Astrocyte (in vitro differentiated cells and primary cell): ENCODE measurements around the gene KLHL26. TPM values are rescaled to one million over a fixed set of nuclear protein-coding genes. Genes with fewer than 3 reads are reported as not detected.

Source experiments
- DNase-seq: peaks from one replicate; pipeline ENCODE4 v3.0.0-alpha.2; 2010; ENCODE audit warnings: low read depth
- FAIRE-seq: peaks from 2 replicates; lab custom pipeline; 2011; peaks lifted over from hg19 to GRCh38; lab: Jason Lieb, UNC
- H2AFZ ChIP-seq: 2 replicates; pipeline ENCODE4 v1.6.0; 2012; ENCODE audit warnings: low read depth, low read length, inconsistent platforms
- H3K27ac ChIP-seq: 2 replicates; pipeline ENCODE4 v1.5.1; 2011; ENCODE audit warnings: low read depth, low read length, inconsistent platforms
- H3K27me3 ChIP-seq: 2 replicates; pipeline ENCODE4 v1.6.0; 2011; ENCODE audit warnings: low read length, inconsistent platforms; ENCODE audit not compliant: insufficient read depth
- H3K36me3 ChIP-seq: 2 replicates; pipeline ENCODE4 v1.5.1; 2011; ENCODE audit warnings: low read length, inconsistent platforms; ENCODE audit not compliant: insufficient read depth
- H3K4me1 ChIP-seq: 2 replicates; pipeline ENCODE4 v1.5.1; 2011; ENCODE audit warnings: low read length, inconsistent platforms; ENCODE audit not compliant: insufficient read depth
- H3K4me2 ChIP-seq: 2 replicates; pipeline ENCODE4 v1.6.0; 2012; ENCODE audit warnings: low read length, inconsistent platforms
- H3K4me3 ChIP-seq: 2 replicates; pipeline ENCODE4 v1.5.1; 2011; ENCODE audit warnings: low read depth, mild to moderate bottlenecking, low read length, inconsistent platforms; ENCODE audit not compliant: insufficient read depth
- H3K79me2 ChIP-seq: 2 replicates; pipeline ENCODE4 v1.6.0; 2012; ENCODE audit warnings: mild to moderate bottlenecking, low read length, inconsistent platforms; ENCODE audit not compliant: insufficient read depth
- H3K9ac ChIP-seq: 2 replicates; pipeline ENCODE4 v1.6.0; 2012; ENCODE audit warnings: mild to moderate bottlenecking, low read length, inconsistent platforms
- H3K9me3 ChIP-seq: 2 replicates; pipeline ENCODE4 v1.5.1; 2012; ENCODE audit warnings: low read depth, mild to moderate bottlenecking, low read length, inconsistent platforms; ENCODE audit not compliant: insufficient read depth
- H4K20me1 ChIP-seq: 2 replicates; pipeline ENCODE4 v1.6.0; 2012; ENCODE audit warnings: low read length, inconsistent platforms; ENCODE audit not compliant: insufficient read depth
- H3K27ac Mint-ChIP-seq: one replicate; pipeline ENCODE4 v1.8.0; 2021; ENCODE audit warnings: mild to moderate bottlenecking, mixed read lengths; ENCODE audit not compliant: unreplicated experiment
- H3K27me3 Mint-ChIP-seq: one replicate; pipeline ENCODE4 v1.8.0; 2021; ENCODE audit warnings: low read depth, mixed read lengths; ENCODE audit not compliant: unreplicated experiment
- H3K36me3 Mint-ChIP-seq: one replicate; pipeline ENCODE4 v1.8.0; 2021; ENCODE audit warnings: low read depth, mixed read lengths; ENCODE audit not compliant: unreplicated experiment
- H3K4me1 Mint-ChIP-seq: one replicate; pipeline ENCODE4 v1.8.0; 2021; ENCODE audit warnings: low read depth, mixed read lengths; ENCODE audit not compliant: unreplicated experiment
- H3K4me3 Mint-ChIP-seq: one replicate; pipeline ENCODE4 v1.8.0; 2021; ENCODE audit warnings: mild to moderate bottlenecking, moderate library complexity, mixed read lengths; ENCODE audit not compliant: unreplicated experiment
- H3K9me3 Mint-ChIP-seq: one replicate; pipeline ENCODE4 v1.8.0; 2021; ENCODE audit warnings: mild to moderate bottlenecking, mixed read lengths; ENCODE audit not compliant: unreplicated experiment
- CTCF ChIP-seq: IDR thresholded peaks from 2 replicates; pipeline ENCODE4 v1.5.1; 2011; ENCODE audit warnings: low read depth, mild to moderate bottlenecking, inconsistent platforms, low read length, moderate library complexity; ENCODE audit not compliant: insufficient read depth
- EZH2 ChIP-seq: IDR thresholded peaks from 2 replicates; pipeline ENCODE4 v1.6.1; 2012; ENCODE audit warnings: mild to moderate bottlenecking, low read length, inconsistent platforms; ENCODE audit not compliant: insufficient read depth
- total RNA-seq: library from RNA; stranded (reverse); gene quantifications from 2 replicates; pipeline ENCODE4 v1.2.1, GENCODE V29; 2021

The KLHL26 gene
- total RNA-seq, 1 donor from 2014 or later: 4.4 TPM

GRCh38 chr19:18660939-18661670 lies 24.3 kb downstream of the KLHL26 start:
- peak overlapping the region; percentile 72 for H3K9ac ChIP-seq
- no peak overlapping the region for H3K27ac Mint-ChIP-seq

GRCh38 chr19:18662972-18663732 lies 26.3 kb downstream of the KLHL26 start:
- Histone ChIP-seq H3K27me3 (no peaks in the 10 kb centered on the region), H2AFZ (no peak overlapping the region), H4K20me1 (no peaks in the 10 kb centered on the region), H3K9me3 (no peaks in the 10 kb centered on the region), H3K36me3 (no peaks in the 10 kb centered on the region), H3K27ac (no peak overlapping the region), H3K79me2 (no peaks in the 10 kb centered on the region), H3K4me1 (peaks cover 32% of the 10 kb centered on the region), H3K9ac (no peak overlapping the region), H3K4me3 (no peak overlapping the region), H3K4me2 (no peak overlapping the region)
- Mint-ChIP-seq H3K4me1 (peaks cover 38% of the 10 kb centered on the region), H3K27me3 (peaks cover 2% of the 10 kb centered on the region), H3K27ac (no peak overlapping the region), H3K9me3 (no peaks in the 10 kb centered on the region), H3K36me3 (peaks cover 4% of the 10 kb centered on the region), H3K4me3 (peak overlapping the region; percentile 34)
- FAIRE-seq (no peak), DNase-seq (no peak)
- TF ChIP-seq EZH2 (no peak), CTCF (no peak)

More at GRCh38 chr19:18660939-18661670, 24.3 kb downstream of the KLHL26 start:
- Histone ChIP-seq H3K79me2 (no peaks in the 10 kb centered on the region), H2AFZ (peak overlapping the region; percentile 20), H3K27me3 (no peaks in the 10 kb centered on the region), H3K4me2 (peak overlapping the region; percentile 80), H3K9me3 (no peaks in the 10 kb centered on the region), H4K20me1 (peaks cover 7% of the 10 kb centered on the region), H3K4me3 (peak overlapping the region; percentile 13), H3K4me1 (peaks cover 42% of the 10 kb centered on the region), H3K27ac (peak overlapping the region; percentile 65), H3K36me3 (no peaks in the 10 kb centered on the region)
- no peaks in the 10 kb centered on the region for H3K9me3 Mint-ChIP-seq
- H3K4me1 Mint-ChIP-seq: peaks cover 42% of the 10 kb centered on the region
- no peak for DNase-seq
- peak overlapping the region; percentile 22 for H3K4me3 Mint-ChIP-seq
- no peak for TF ChIP-seq EZH2
- no peak for TF ChIP-seq CTCF
- H3K36me3 Mint-ChIP-seq: no peaks in the 10 kb centered on the region
- H3K27me3 Mint-ChIP-seq: peaks cover 2% of the 10 kb centered on the region
- FAIRE-seq: no peak
